ENCODE data around the gene RBMX.
"Not testable (repeated sequence)": the region's sequence is repeated elsewhere in the genome, so short reads cannot be mapped to it uniquely, and the experiment has no call there.

Gene RBMX

GRCh38 chrX:136880452-136881013, at the start of gene RBMX:
TSS of gene RBMX (minus strand) at chrX:136880725. CDS start at chrX:136879427, 1,298 bp downstream.
- peak; percentile 93 for DNase-seq

- DNase-seq: not testable (repeated sequence)
These were observed 40.9 kb upstream of the RBMX start for GRCh38 chrX:136921438-136921837.

DNA sequence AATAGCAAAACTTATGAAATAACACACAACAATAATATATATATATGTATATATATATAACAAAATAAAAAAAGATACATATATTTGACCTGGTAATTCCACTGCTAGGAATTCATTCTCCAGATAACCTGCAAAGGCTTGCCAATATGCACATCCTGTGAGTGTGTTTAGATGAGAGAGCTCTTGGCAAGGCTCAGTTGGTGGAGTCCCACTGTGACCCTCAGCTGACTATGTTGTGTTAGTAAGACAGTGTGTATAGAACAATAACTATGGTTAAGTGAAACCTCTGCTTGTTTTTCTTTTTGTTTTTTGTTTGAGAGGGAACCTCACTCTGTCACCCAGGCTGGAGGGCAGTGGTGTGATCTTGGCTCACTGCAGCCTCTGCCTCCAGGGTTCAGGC, 39.5 kb upstream of the RBMX start:
- no peak for DNase-seq

DNA sequence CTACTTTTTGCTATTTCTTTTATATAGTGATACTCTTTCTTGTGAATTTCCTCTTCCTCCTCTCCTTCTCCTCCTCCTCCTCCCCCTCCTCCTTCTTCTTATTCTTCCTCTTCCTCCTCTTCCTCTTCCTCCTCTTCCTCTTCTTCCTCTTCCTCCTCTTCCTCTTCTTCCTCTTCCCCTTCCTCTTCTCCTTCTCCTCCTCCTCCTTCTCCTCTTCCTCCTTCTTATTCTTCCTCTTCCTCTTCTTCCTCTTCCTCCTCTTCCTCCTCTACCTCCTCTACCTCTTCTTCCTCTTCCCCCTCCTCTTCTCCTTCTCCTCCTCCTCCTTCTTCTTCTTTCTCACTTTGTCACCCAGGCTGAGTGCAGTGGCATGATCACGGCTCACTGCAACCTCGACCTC, 36.3 kb upstream of the RBMX start:
- no peak for DNase-seq

DNA sequence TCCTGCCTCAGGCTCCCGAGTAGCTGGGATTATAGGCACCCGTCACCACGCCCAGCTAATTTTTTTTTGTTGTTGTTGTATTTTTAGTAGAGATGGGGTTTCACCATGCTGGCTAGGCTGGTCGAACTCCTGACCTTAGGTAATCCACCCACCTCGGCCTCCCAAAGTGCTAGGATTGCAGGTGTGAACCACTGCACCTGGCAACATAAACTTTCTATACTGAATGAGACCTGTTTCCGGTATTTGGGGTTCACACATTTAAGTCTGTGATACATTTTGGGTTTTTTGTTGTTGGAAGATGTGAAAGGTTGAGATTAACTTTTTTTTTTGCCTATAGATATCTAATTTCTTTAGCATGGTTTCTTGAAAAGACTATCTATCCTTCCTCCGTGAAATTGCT, 31.1 kb upstream of the RBMX start:
- DNase-seq: not testable (repeated sequence)

DNA sequence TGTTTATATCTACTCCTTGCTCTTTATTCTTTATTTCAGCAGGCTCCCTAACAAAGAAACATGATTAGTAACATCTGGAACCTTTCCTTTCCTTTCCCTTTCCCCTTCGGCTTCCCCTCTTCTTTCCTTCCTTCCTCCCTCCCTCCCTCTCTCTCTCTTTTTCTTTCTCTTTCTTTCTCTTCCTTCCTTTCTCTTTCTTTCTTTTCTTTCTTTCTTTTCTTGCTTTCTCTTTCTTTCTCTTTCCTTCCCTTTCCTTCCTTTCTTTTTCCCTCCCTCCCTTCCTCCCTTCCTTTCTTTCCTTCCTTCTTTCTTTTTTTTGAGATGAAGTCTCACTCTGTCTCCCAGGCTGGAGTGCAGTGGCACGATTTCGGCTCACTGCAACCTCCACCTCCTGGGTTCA, 30.7 kb upstream of the RBMX start:
- no peak for DNase-seq

- DNase-seq: no peak
These were observed 30.1 kb upstream of the RBMX start for GRCh38 chrX:136910565-136911035.

- DNase-seq: peak; percentile 87
These were observed 29.4 kb upstream of the RBMX start for GRCh38 chrX:136909706-136910564.

DNA sequence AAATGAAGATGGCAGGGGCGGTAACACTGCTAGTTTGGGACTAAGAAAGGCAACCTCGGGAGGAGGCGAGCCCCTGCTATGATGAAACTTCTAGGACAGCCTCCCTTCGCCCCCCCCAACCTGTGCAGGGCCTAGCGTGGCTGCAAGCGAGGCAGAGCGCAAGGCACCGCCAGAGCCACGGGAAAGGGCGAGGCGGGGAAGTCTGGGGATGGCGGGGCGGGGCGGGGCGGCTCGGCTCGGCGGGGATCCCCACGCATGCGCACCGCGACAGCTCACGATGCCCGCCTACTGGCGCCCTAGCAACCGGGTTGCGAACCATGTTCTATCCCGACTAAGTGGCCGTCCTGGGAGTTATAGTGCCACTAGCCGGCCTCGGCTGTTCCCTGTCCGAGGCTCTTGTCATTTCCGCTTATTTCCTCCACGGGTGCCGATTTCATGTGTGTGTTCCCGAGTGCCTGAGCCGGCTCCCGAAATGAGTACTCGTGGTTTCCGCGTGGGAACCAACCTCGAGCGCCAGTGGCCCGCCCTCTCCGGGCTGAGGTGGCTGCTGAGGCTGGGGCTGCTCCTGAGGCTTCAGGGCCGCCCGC, 28.7 kb upstream of the RBMX start:
- peak; percentile 61 for DNase-seq

DNA sequence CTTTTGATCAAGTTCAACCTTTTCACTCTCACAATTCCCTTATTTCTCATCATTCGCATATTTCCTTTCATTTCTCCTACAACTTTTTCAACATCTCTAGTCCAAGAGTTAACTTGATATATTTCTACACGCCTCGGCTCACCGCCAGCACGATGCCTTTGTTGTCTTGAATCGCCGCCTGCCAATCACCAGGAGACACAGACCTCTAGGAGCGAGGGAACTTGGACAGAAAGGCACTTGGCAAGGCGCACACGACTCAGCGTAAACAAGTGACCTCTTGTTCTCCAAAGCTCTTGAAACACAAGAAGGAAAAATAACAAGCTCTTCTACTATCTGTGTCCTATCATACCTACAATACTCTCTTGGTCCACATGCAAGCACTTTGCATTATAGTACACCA, 27.1 kb upstream of the RBMX start:
- DNase-seq: peak; percentile 4

- DNase-seq: peak; percentile 17
These were observed 26.5 kb upstream of the RBMX start for GRCh38 chrX:136906921-136907510.

DNA sequence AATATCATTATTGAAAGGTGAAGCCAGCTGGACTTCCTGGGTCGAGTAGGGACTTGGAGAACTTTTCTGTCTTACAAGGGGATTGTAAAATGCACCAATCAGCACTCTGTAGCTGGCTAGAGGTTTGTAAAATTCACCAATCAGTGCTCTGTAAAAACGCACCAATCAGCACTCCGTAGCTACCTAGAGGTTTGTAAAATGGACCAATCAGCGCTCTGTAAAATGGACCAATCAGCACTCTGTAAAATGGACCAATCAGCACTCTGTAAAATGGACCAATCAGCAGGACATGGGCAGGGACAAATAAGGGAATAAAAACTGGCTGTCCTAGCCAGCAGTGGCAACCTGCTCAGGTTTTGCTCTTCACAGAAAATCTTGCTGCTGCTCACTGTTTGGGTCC, 23.5 kb upstream of the RBMX start:
- DNase-seq: not testable (repeated sequence)

DNA sequence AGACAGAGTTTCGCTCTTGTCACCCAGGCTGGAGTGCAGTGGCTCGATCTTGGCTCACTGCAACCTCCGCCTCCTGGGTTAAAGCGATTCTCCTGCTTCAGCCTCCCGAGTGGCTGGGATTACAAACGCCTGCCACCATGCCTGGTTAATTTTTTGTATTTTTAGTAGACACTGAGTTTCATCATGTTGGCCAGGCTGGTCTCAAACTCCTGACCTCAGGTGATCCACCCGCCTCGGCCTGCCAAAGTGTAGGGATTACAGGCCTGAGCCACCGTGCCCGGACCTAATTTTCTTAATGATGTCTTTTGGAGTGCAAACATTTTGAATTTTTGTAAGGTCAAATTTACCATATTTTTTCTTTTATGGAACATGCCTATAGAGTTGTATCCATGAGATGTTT, 19.5 kb upstream of the RBMX start:
- DNase-seq: not testable (repeated sequence)

GRCh38 chrX:136899221-136899620, 18.7 kb upstream of the RBMX start:
- no peak for DNase-seq

GRCh38 chrX:136898752-136899151, 18.2 kb upstream of the RBMX start:
- not testable (repeated sequence) for DNase-seq

DNA sequence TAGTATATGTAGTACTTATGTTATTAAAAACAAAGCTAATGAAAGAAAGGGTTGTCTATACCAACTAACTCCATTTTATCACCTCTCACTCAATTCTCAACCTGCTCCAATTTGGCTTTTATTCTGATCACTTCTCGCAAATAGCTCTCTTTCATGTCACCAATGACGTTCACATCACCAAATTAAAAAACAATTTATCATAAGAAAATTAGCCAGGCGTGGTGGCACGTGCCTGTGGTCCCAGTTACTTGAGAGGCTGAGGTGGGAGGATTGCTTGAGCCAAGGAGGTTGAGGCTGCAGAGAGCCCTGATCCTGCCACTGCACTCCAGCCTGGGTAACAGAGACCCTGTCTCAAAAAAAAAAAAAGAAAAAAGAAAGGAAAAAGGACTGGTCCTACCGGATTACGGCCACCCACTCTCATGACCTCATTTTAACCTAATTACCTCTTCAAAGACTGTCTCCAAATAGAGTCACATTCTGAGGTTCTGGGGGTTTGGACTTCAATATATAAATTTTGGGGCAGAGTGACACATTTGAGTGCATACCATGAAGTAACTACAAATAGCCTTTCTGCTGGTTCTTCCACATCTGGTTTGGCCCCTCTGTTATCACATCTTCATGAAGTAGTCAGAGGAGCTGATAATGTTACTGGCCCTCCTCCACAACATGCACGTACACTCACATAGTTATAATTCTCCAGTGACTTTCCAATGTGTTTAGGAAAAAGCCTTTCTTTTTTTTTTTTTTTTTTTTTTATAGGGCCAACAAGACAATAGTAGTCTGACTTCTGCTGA, 15.8 kb upstream of the RBMX start:
- no peak for DNase-seq

DNA sequence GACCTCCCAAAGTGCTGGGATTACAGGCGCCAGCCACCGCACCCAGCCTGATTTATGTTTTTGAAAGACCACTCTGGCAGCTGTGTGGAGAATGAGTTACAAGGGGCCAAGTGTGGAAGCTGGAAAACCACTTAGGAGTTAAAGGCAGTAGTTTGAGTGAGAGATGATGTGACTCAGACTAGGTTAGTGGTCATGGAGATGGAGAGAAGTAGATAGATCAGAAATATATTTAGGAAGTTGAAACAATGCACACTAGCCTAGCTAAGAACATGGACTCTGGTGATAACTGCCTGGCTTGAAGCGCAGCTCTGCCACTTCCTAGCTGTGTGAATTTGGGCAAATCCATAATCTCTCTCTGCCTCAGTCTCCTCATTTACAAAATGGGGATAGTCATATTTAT, 11.9 kb upstream of the RBMX start:
- DNase-seq: no peak

DNA sequence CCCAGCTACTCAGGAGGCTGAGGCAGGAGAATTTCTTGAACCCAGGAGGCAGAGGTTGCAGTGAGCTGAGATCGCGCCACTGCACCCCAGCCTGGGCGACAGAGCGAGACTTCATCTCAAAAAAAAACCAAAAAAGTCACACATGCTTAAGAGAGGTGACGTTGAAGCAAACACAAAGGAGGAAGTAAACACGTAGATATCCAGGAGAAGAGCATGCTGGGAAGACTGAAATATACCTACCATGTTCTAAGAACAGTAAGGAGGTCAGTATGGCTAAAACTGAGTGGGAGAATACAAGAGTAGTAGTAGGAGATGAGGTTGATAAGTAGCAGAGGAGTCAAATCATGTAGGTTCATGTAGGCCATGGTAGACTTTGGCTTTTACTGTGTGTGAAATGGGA, 10.1 kb upstream of the RBMX start:
- not testable (repeated sequence) for DNase-seq

GRCh38 chrX:136889269-136889668, 8.7 kb upstream of the RBMX start:
- no peak for DNase-seq

GRCh38 chrX:136880003-136880451, 498 bp downstream of the RBMX start:
- DNase-seq: no peak

DNA sequence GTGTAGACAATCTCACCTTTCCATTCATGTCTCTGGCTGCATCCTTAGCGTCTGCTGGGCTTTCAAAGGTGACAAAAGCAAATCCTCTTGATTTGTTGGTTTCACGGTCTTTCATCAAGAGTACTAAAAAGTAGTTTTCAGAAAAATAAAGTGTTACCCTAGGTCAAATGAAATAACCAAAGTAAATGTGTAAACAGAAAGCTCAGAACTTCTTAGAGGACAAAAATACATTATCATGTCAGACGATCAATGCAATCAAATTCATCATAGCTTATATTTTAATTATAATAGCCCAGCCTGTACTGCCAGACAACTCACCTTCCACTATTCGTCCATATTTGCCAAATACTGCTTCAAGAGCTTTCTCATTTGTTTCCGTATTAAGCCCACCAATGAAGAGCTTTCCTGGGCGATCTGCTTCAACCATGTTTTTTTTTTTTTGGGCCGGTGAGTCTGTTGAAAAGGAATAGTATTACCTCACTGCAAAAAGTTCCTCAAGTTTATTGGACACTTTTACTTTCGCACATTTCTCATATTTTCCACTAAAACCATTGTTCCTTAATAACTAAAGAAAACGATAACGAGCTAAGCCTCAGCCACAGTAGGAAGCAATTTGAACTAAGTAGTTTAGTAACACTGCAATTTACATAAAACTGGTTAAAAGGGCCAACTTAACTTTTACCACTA, 1.4 kb downstream of the RBMX start:
- DNase-seq: no peak

GRCh38 chrX:136878423-136878822, 2.1 kb downstream of the RBMX start:
- DNase-seq: no peak

Measured in DMS153 (cell line).